K562 (cell line): ENCODE measurements around the gene CSNK1D. TPM values are rescaled to one million over a fixed set of nuclear protein-coding genes. Genes with fewer than 3 reads are reported as not detected.

Experiments used
- ARID2 ChIP-seq: fragments of 450-650 bp; IDR thresholded peaks from 2 replicates; pipeline ENCODE4 v1.6.1; 2017; ENCODE audit warnings: antibody characterized with exemption, mild to moderate bottlenecking
- BHLHE40 ChIP-seq: IDR thresholded peaks from 2 replicates; pipeline ENCODE4 v1.6.1; 2011; ENCODE audit warnings: low read length, improper control_type of control experiment
- CBX3 ChIP-seq, 2 experiments: IDR thresholded peaks; 1 replicate in 1 of 2; 2 replicates in 1 of 2; pipeline ENCODE4 v1.6.1; 2012; ENCODE audit warnings: inconsistent platforms in 2 of 2, low read length in 2 of 2, borderline replicate concordance in 1 of 2, control low read depth in 1 of 2
- CREB1 ChIP-seq, 2 experiments: sonication (generic) in 1 of 2; formaldehyde crosslinking in 1 of 2; IDR thresholded peaks; 2 replicates each; pipeline versions ENCODE4 v1.6.1 to v1.8.0; 2012 to 2022; ENCODE audit warnings: inconsistent platforms in 1 of 2, mild to moderate bottlenecking in 1 of 2, missing genetic modification reagents in 1 of 2, moderate library complexity in 1 of 2
- GABPB1 ChIP-seq: sonication (generic); formaldehyde crosslinking; IDR thresholded peaks from 2 replicates; pipeline ENCODE4 v1.8.0; 2022; ENCODE audit warnings: mild to moderate bottlenecking, missing genetic modification reagents
- GABPB2 ChIP-seq: fragments of 250-450 bp; sonication (Bioruptor Pico); conservative IDR thresholded peaks from 2 replicates; pipeline ENCODE4 v1.5.1; 2021; ENCODE audit warnings: mild to moderate bottlenecking
- HOXB6 ChIP-seq: fragments of 250-450 bp; sonication (Bioruptor Pico); IDR thresholded peaks from 2 replicates; pipeline ENCODE4 v1.5.1; 2022; ENCODE audit warnings: mild to moderate bottlenecking, borderline replicate concordance
- NBN ChIP-seq: fragments of 450-650 bp; IDR thresholded peaks from 2 replicates; pipeline ENCODE4 v1.6.1; 2016; ENCODE audit warnings: low read depth, mild to moderate bottlenecking
- PPARD ChIP-seq: fragments of 250-450 bp; sonication (Bioruptor Pico); IDR thresholded peaks from 2 replicates; pipeline ENCODE4 v1.8.0; 2022; ENCODE audit warnings: inconsistent platforms, mild to moderate bottlenecking, moderate library complexity
- RFX5 ChIP-seq: IDR thresholded peaks from 2 replicates; pipeline ENCODE4 v1.6.1; 2011; ENCODE audit warnings: low read depth, mild to moderate bottlenecking, improper control_type of control experiment, low read length
- SOX6 ChIP-seq: fragments of 450-650 bp; IDR thresholded peaks from 2 replicates; pipeline ENCODE4 v1.6.1; 2014; ENCODE audit warnings: mild to moderate bottlenecking
- STAG1 ChIP-seq: sonication (generic); formaldehyde crosslinking; IDR thresholded peaks from 2 replicates; pipeline ENCODE4 v1.5.0; 2020; ENCODE audit warnings: missing genetic modification reagents, borderline replicate concordance
- ZNF354B ChIP-seq: fragments of 250-450 bp; sonication (Bioruptor Pico); IDR thresholded peaks from 2 replicates; pipeline ENCODE4 v1.4.0; 2020
- polyA plus RNA-seq, 8 experiments: library from polyadenylated mRNA; depleted of rRNA in 4 of 8; stranded (reverse) in 5 of 8; unstranded in 3 of 8; fragments of >200 nt; fragmentation: Nextera tagmentation in 2 of 8; fragmentation: Illumina TruSeq in 1 of 8; extraction: Ambion mirVana in 2 of 8; extraction: Trizol in 1 of 8; gene quantifications; 2 replicates each; pipeline versions ENCODE4 v1.2.1 to v1.2.3, GENCODE V29; 2011 to 2014; ENCODE audit warnings: inconsistent platforms in 1 of 8, missing spikeins in 1 of 8
- total RNA-seq, 7 experiments: library from RNA; depleted of rRNA in 6 of 7; stranded (reverse); fragments of >200 nt in 6 of 7; fragmentation: Illumina TruSeq in 2 of 7; extraction: Trizol in 2 of 7; gene quantifications; 2 replicates each; pipeline versions ENCODE4 v1.2.1 to v1.2.3, GENCODE V29; 2011 to 2021; ENCODE audit warnings: low replicate concordance in 1 of 7
- TF ChIP-seq, protein P1 (sequence below): fragments of 200-400 bp; formaldehyde crosslinking; IDR thresholded peaks from 2 replicates; pipeline ENCODE4 v1.6.1; 2017; ENCODE audit warnings: mild to moderate bottlenecking, low read depth, low read length, moderate library complexity
- TF ChIP-seq, protein P2 (sequence below): fragments of 450-650 bp; IDR thresholded peaks from 2 replicates; pipeline ENCODE4 v1.6.1; 2016; ENCODE audit warnings: low read depth
- TF ChIP-seq, protein P3 (sequence below), 3 experiments: fragments of 200-800 bp in 1 of 3; sonication (Bioruptor generic) in 1 of 3; sonication (generic) in 1 of 3; formaldehyde crosslinking in 1 of 3; IDR thresholded peaks; 2 replicates each; pipeline versions ENCODE4 v1.6.1 to v1.8.0; 2016 to 2022; ENCODE audit warnings: mild to moderate bottlenecking in 2 of 3, missing compliant biosample characterization in 2 of 3, missing genetic modification characterization in 2 of 3, missing genetic modification reagents in 1 of 3

Gene CSNK1D
- total and polyA plus RNA-seq, 9 of the 15 experiments (the other 6 are each of a cell fraction or from before 2014, with no cell fraction given) = 6.5 to 133 (median 41.3) TPM

DNA sequence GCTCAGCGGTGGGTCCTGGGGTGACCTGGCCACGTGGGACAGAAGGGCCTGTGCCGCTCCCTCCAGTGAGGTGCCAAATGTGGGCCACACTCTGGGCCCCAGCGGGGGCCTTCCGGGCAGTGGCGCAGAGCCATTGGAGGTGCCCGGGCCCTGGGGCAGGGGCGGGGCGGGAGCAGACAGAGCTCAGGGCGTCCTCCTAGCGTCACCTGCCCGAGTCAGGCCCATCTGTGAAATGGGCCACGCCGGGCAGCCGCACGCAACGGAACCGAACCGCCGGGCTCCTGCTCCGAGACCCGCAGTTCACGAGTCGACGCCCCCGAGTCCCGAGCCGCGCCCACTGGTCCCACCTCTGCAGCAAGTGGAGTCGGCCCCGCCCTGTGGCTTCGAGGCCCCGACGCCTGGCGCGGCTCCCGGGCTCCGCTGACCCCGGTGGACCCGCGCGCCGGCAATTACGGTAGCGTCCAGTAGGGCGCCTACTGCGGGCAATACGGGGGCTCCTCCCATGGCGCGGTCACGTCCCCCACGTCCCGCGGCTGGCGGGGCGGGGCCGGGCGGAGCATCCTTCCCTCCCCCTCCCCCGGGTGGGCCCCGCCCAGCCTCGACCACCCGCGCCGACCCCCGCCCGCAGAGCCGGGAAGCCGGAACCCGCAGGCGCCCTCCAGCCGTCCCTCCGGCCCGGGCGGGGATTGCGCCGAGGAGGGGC lies 42.7 kb downstream of the CSNK1D start (continued):
- TF ChIP-seq ARID2 = no peak
- no peak for TF ChIP-seq GABPB2 (CRISPR knock-in tag)
- TF ChIP-seq, protein P1, sequence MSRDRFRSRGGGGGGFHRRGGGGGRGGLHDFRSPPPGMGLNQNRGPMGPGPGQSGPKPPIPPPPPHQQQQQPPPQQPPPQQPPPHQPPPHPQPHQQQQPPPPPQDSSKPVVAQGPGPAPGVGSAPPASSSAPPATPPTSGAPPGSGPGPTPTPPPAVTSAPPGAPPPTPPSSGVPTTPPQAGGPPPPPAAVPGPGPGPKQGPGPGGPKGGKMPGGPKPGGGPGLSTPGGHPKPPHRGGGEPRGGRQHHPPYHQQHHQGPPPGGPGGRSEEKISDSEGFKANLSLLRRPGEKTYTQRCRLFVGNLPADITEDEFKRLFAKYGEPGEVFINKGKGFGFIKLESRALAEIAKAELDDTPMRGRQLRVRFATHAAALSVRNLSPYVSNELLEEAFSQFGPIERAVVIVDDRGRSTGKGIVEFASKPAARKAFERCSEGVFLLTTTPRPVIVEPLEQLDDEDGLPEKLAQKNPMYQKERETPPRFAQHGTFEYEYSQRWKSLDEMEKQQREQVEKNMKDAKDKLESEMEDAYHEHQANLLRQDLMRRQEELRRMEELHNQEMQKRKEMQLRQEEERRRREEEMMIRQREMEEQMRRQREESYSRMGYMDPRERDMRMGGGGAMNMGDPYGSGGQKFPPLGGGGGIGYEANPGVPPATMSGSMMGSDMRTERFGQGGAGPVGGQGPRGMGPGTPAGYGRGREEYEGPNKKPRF = no peak
- no peak for TF ChIP-seq HOXB6 (CRISPR knock-in tag)
- TF ChIP-seq GABPB1 (CRISPR knock-in tag) = no peak; the same call in 1 of the 2 replicates
- no peak for TF ChIP-seq CREB1 (IDR thresholded peaks at IDR 0.05)
- 0 out of 2 replicates have a peak, but pooled peaks have one; percentile 34 for TF ChIP-seq CREB1 (CRISPR knock-in tag; IDR thresholded peaks at IDR 0.05)
- TF ChIP-seq NBN = peak; percentile 53; the same call in 1 of the 2 replicates
- no peak for TF ChIP-seq STAG1 (CRISPR knock-in tag)
- peak in 1 of 2 experiments; percentile 70; a peak in 1 of 3 replicates for TF ChIP-seq CBX3 (IDR thresholded peaks at IDR 0.05; ENCODE audit: borderline replicate concordance in 1 of 2, low read length in 2 of 2)
- no peak; the same call in 1 of the 2 replicates for TF ChIP-seq SOX6
- TF ChIP-seq BHLHE40 = peak; percentile 56; the same call in 1 of the 2 replicates
- no peak for TF ChIP-seq ZNF354B (CRISPR knock-in tag)
- TF ChIP-seq, protein P2, sequence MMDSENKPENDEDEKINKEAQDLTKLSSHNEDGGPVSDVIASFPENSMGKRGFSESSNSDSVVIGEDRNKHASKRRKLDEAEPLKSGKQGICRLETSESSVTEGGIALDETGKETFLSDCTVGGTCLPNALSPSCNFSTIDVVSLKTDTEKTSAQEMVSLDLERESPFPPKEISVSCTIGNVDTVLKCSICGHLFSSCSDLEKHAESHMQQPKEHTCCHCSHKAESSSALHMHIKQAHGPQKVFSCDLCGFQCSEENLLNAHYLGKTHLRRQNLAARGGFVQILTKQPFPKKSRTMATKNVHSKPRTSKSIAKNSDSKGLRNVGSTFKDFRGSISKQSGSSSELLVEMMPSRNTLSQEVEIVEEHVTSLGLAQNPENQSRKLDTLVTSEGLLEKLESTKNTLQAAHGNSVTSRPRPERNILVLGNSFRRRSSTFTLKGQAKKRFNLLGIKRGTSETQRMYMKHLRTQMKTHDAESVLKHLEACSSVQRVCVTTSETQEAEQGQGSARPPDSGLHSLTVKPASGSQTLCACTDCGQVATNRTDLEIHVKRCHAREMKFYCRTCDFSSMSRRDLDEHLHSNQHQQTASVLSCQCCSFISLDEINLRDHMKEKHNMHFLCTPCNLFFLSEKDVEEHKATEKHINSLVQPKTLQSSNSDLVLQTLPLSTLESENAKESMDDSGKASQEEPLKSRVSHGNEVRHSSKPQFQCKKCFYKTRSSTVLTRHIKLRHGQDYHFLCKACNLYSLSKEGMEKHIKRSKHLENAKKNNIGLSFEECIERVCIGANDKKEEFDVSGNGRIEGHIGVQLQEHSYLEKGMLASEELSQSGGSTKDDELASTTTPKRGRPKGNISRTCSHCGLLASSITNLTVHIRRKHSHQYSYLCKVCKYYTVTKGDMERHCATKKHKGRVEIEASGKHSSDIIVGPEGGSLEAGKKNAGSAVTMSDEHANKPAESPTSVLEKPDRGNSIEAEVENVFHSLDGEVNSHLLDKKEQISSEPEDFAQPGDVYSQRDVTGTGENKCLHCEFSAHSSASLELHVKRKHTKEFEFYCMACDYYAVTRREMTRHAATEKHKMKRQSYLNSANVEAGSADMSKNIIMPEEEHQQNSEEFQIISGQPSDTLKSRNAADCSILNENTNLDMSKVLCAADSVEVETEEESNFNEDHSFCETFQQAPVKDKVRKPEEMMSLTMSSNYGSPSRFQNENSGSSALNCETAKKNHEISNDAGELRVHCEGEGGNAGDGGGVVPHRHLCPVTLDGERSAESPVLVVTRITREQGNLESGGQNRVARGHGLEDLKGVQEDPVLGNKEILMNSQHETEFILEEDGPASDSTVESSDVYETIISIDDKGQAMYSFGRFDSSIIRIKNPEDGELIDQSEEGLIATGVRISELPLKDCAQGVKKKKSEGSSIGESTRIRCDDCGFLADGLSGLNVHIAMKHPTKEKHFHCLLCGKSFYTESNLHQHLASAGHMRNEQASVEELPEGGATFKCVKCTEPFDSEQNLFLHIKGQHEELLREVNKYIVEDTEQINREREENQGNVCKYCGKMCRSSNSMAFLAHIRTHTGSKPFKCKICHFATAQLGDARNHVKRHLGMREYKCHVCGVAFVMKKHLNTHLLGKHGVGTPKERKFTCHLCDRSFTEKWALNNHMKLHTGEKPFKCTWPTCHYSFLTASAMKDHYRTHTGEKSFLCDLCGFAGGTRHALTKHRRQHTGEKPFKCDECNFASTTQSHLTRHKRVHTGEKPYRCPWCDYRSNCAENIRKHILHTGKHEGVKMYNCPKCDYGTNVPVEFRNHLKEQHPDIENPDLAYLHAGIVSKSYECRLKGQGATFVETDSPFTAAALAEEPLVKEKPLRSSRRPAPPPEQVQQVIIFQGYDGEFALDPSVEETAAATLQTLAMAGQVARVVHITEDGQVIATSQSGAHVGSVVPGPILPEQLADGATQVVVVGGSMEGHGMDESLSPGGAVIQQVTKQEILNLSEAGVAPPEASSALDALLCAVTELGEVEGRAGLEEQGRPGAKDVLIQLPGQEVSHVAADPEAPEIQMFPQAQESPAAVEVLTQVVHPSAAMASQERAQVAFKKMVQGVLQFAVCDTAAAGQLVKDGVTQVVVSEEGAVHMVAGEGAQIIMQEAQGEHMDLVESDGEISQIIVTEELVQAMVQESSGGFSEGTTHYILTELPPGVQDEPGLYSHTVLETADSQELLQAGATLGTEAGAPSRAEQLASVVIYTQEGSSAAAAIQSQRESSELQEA = no peak
- no peak for TF ChIP-seq PPARD (CRISPR knock-in tag)
- TF ChIP-seq RFX5 = no peak
- TF ChIP-seq, protein P3, sequence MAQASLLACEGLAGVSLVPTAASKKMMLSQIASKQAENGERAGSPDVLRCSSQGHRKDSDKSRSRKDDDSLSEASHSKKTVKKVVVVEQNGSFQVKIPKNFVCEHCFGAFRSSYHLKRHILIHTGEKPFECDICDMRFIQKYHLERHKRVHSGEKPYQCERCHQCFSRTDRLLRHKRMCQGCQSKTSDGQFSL (CRISPR knock-in tag; IDR thresholded peaks at IDR 0.05) = no peak
- TF ChIP-seq, protein P3 (tag; IDR thresholded peaks at IDR 0.05) = no peak
